CD4-positive, alpha-beta T cell treated with Interleukin-17A for 1 hour (primary cell): ENCODE results near the gene DRAP1.

Experiments used
- DNase-seq: peaks from one replicate; pipeline ENCODE4 v3.0.0-alpha.2; 2020

DRAP1 gene

GRCh38 chr11:65965986-65966762 is 46.9 kb downstream of the DRAP1 start:
- no peak for DNase-seq

- DNase-seq = no peak
Measured at GRCh38 chr11:65967329-65967934, 48.2 kb downstream of the DRAP1 start.

- DNase-seq = no peak
Measured at GRCh38 chr11:65968600-65969482, 49.6 kb downstream of the DRAP1 start.
